AG08396 (cell line): ENCODE measurements around the gene FGF19.
A peak's percentile ranks its signal among the peaks of the same experiment; 100 is the strongest.

Experiments used
- DNase-seq: peaks from one replicate; pipeline ENCODE4 v3.0.0; 2012; ENCODE audit warnings: low spot score, mixed read lengths

The FGF19 gene

DNA sequence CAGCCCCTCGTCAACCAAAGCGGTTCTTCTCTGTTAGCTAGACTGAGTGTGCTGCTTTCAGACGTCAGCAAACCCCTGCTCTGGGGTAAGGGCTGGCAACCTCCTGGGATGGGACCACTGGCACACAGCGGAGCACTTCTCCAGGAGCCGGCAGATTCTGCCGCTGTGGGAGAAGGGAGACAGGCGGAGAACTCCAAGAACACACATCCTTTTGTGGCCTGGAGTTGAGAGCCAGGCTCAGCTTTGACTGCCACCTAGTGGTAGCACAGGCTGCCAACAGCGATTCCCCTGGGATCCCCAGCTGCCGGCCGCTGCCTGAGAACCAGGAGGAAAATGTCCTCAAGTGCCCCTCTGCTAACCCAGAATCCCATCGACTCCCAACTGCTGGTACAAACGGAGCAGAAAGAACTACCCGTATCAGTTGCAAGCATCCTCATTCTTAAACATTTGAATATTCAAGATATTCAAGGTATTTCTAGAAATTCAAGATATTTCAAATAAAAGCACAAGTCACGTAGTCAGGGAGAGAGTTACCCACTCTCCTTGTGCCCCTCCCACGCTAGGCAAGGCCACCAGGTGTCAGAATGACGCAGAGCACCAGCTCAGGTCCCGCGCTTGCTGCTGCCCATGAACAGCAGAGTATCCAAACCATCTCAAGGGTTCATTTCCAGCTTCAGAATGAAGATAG, 33.5 kb downstream of the FGF19 start:
- DNase-seq = peak; percentile 93

DNA sequence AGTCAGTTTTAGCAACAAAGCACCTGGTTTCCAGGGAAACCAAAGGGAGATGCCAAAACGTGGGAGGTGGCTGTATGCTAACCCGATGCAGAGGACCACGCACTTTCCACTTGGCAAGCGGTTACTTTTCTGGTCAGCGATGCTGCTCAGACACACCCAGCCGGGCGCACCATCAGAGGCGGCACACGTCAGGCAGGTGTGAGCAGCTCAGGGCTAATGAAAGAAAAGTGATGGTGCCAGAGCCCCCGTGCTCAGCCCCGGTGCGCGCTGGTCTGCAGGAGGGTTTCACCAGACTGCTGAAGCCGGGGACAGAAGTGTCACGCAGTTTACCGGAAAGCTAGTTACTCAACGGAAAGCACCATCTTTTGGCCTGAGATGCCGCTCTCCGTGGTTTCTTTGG, 34.3 kb downstream of the FGF19 start:
- no peak for DNase-seq

DNA sequence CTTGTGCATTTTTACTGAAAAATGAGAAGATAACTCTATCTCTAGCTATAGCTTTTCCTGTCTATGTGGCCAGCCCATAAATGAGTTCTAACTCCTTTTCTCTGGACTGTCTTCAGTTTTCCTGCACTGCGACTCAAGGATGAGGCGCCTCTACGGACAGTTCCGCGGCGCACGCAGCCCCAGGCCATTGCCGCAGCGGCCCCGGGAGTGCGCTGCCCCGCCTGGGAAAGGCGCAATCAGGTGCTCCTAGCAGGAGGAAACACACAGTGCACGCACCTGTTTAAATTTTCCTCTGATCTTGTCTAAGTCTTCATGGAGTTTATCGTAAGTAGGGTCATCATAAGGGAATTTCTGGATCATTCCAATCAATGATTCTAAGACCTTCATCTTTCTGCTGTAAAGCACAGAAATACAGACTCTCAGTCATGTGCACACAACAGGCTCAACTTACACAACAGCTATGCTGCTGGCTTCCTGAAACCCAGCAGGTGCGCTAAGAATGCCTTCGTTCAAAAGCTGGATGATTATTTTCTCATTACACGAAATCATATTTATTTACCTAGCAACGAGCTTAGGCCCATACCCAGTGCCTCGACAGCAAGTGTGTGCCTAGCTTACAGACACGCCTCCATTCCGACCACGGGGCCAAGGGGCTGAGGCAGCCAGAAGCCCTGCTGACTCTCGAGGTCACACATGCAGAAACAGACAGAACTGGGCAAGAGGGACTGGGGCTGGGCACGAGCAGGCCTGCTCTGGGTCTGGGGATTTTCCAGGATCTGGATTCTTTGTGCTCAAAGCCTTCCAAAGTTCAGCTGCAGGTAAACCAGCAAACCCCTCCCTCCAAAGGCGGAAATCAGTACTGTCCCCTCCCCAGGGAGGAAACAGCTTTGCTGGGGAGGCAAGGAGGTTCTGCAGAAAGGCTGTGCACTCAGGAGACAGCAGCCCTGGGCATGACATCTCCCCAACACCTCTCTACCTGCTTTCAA, 35.9 kb downstream of the FGF19 start:
- DNase-seq = no peak

DNA sequence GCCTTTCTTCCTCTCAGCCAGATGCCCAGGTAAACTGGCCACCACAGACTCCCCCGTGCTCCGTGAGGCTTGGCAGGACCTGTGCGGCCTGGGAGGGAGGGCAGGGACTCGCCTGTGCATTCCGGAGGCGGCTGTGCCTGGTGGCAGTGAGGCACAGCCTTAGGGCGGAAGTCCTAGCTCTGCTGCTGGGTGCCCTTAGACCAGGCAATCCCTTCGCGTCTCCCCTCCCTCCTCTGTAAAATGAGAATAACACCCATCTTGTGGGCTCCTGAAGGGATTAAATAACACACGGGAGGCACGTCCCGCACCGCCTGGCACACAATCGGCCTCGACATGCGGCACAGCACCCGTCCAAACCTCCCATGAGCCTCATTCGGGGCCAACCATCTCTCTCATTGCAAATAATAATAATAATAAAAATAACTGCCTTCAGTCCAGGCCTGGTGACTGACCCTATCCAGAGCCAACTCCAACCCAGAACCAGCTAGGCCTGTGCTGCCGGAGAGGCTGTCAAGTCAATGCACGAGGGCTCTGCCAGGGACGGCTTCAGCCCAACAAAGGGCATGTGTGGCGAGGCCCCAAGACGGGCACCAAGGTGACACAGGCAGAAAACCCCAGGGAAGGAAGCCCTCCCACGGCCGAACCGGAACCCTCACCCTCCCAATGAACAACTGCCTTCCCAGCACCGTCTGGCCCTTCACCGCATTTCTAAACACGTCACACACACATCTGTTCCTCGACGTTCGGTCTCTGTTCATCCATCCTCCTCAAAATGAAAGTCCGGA, 36.9 kb downstream of the FGF19 start:
- DNase-seq = no peak

- no peak for DNase-seq
Observed at GRCh38 chr11:69666261-69666660, 37.6 kb downstream of the FGF19 start.

DNA sequence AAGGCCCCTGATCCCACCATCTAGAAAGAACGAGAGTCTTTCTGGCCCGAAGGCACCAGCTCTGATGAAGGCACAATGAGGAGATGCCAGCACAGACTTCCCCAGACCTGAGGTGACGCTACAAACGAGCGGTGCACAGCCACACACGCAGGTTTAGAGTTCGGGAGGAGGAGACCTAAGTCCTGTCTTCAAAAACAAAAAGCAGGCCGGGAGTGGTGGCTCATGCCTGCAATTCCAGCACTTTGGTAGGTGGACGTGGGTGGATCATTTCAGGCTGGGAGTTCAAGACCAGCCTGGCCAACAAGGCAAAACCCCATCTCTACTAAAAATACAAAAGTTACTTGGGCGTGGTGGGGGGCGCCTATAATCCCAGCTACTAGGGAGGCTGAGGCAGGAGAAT, 38.2 kb downstream of the FGF19 start:
- no peak for DNase-seq

DNA sequence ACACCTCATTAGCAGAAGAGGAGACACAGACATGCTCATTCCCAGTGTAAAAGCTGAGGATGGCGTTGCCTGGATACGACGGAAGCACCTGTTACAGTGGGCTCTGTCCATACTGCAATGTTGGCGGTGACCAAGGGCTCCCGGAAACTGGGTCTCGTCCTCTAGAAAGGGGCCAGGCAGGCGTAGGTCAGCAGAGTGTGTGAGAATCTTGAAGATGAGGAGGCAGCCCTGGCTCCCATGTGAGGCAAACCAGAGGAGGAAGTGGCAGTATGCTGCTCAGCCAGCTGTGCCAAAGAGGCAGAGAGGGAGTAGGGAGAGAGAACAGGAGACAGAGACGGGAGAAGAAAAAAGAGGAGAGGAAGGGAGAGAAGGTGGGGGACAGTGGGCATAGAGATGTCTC, 38.9 kb downstream of the FGF19 start:
- no peak for DNase-seq

DNA sequence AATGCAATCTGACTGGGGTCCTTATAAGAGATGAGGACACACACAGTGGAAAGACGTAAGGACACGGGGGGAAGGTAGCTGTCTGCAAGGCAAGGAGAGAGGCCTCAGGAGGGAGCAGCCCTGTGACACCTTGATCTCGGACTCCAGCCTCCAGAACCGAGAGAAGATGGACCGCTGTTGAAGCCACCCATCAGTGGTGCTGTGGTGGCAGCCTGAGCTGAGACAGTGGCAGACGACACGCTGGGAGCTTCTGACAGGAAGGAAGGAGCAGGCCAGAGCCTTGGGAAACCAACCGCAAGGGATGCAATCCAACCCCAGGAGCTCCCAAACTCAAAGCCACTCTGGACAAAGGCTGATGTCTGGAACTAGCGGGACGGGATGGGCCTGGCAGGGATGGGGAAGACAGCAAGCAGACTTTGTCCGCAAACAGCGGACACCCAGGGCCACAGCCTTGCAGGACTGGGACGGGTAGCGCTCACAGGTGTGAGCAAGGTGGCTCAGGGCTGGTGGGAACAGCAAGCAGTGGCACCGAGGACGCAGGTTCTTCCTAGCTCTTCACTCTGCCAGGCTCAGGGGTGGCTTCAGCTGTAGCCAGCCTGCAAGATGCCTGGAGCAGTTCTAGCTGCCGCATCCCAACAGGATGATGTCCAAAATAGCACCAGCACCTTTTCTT, 39.6 kb downstream of the FGF19 start:
- no peak for DNase-seq

GRCh38 chr11:69663326-69663725, 40.5 kb downstream of the FGF19 start:
- no peak for DNase-seq

- no peak for DNase-seq
Observed at GRCh38 chr11:69662806-69663205, 41.0 kb downstream of the FGF19 start.

GRCh38 chr11:69662021-69662698, 41.7 kb downstream of the FGF19 start:
- no peak for DNase-seq

- no peak for DNase-seq
Observed at GRCh38 chr11:69661413-69661715, 42.5 kb downstream of the FGF19 start.

DNA sequence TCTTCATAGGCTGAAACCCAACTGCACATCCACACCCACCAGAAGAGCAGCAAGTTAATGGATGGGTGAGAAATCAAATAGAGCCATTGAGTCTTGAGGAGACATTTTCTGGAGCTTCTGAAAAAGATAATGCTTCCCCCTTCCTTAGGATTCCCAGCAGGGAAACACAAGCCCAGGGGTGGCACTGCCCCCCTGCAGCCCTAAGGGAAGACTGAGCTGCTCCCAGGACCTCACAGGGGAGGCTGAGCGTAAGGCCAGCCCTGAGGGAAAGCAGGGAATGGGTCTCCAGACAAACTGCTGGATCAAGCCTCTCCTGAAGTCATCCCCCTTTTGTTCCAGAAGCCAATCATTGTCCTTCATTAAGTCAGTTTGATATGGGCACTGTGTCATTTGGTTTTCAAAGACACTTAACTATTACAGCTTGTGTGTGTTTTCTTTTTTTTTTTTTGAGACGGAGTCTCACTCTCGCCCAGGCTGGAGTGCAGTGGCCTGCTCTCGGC, 43.8 kb downstream of the FGF19 start:
- DNase-seq = no peak

GRCh38 chr11:69659591-69659990, 44.2 kb downstream of the FGF19 start:
- DNase-seq = no peak

DNA sequence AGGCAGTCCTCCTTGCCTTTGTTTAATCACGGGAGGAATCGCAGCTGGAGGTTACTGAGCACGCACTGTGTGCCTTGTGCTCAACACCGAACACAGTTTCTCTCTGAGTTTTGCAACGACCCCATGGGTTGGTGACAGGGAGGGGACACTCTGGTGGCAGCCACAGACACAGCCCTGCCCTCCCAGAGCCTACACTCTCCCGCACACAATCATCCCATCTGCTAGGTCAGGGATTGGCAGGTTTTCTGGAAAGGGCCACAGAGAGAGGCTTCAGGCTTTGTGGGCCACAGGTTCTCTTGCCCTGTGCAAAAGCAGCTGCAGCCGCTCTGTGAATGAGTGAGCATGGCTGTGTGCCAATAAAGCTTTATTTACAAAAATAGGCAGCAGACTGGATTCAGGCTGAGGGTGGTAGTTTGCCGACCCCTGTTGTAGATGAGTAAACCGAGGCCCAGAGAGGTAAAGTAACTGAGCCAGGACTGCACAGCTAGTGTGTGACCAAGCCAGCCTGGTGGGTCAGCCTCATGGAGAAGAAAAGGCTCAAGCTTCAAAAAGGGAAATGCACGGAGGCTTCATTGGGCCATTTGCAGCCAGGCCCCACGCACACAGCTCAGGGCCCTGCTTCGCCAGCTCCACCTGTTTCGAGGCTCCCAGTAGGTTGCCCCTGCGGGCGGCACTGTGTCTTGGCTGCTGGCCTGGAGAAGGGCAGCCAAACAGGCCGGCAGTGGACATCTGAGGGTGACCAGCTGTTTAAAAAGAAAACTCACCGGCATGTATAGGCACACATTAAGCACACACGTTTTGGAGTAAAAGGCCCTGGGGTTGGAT, 45.0 kb downstream of the FGF19 start:
- DNase-seq = no peak

DNA sequence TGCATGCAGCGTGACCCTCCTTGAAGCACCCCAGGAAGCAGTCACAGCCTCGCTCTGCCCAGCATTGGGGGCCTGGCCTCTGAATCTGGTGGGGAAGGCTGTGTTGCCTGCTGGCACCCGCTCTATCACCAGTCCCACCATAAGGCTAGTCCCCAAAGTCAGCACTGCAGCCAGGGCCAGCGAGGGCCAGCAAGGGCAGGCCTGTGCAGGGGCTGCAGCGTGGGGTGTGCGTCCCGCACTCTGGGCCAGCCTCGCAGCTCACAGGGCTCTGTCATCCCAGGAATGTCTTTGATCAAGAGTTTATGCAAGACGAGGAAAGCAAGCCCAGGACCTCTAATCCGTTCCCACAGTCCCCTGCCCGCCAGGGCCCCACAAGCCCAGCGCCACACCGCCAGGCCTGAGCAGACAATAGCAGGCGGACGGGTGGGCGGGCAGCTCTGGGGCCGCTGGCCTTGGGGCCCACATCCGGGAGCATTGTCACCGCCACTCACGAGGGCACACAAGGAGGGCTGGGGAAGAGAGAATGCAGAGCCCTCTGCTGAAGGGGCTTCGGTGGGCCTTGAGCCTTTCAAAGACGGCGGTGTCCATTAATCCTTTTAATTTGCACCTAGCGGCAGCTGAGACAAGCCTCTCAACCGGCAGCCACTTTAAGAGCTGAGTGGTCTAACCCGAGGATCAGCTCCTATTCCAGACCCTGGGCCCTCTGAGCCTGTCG, 45.8 kb downstream of the FGF19 start:
- peak; percentile 50 for DNase-seq

DNA sequence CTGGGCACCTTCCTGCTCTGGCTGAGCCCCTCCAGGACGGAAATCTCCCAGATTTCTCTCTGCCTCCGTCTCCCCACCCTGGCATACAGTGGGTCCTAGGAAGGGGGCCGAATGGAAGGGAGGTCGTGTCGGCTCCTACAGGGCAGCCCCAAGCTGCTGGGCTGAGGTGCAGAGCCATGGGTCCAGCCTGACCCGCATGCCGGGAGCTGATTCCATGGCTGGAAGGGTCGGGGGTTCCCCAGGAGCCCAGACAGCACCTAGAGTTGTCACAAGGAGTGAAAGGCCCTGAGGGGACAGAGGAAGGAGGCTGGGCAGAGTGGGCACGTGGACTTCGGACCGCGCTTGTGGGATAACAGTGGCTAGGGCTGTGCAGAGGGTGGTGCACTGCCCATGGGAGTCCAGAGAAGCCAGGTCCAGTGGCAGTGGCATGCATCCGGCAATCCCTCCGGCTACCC, 46.3 kb downstream of the FGF19 start:
- DNase-seq = no peak

- no peak for DNase-seq
Observed at GRCh38 chr11:69656536-69657455, 47.0 kb downstream of the FGF19 start.
